ENCODE measurements around the gene SCYGR4.
A peak's percentile ranks its signal among the peaks of the same experiment; 100 is the strongest.
"Not testable (repeated sequence)": the region's sequence is repeated elsewhere in the genome, so short reads cannot be mapped to it uniquely, and the experiment has no call there.

The SCYGR4 gene

GRCh38 chr2:227617316-227618230, at the start of gene SCYGR4:
Gene SCYGR4, plus strand, starts transcription at chr2:227617498. Its CDS starts 0 bp downstream, at chr2:227617498.
- TF ChIP-seq JUND (IDR thresholded peaks at IDR 0.05; ENCODE audit: low read depth): no peak

DNA sequence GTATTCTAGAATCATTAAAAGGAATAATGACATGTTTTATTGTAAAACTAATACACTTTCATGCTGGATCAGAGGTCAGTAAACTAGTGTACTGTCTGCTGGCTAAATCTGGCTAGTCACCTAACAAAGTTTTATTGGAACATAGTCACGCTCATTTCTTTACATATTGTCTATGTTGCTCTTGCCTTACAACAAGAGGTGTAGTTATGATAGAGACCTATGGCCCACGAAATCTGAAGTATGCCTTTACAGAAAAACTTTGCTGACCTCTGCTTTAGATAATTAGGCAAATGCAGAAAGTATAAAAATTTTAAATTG, 48.5 kb upstream of the SCYGR4 start:
- no peak for DNase-seq (ENCODE audit: low read depth in 1 of 2, low spot score in 1 of 2)
- in situ Hi-C loops (cut with HindIII; ENCODE audit: low pct_unique_long_range_greater_than_20kb, low sequenced_read_pairs): no loop called here

More at GRCh38 chr2:227617316-227618230, at the start of gene SCYGR4:
- in situ Hi-C loops (cut with HindIII; ENCODE audit: low pct_unique_long_range_greater_than_20kb, low sequenced_read_pairs): no loop called here
- DNase-seq (ENCODE audit: low read depth in 1 of 2, low spot score in 1 of 2): no peak

DNA sequence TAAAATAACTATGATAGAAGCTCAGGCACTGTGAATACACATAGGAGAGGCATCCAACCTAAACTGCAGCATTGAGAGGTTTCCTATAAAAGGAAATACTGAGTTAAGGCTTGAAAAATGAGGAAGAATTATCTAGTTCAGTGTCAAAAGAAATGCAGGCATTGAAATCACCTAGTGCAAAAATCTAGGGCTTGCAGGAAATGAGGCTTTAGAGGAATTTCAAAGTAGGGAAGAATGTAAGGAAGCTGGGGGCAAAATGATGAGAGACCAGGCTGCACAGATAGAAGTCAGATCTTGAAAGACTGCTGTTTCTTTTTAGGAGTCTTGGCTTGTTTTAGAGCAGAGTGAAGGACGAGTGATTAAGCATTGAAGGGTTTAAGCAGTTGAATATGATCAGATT, 46.7 kb upstream of the SCYGR4 start:
- in situ Hi-C loops (cut with HindIII; ENCODE audit: low pct_unique_long_range_greater_than_20kb, low sequenced_read_pairs): no loop called here
- no peak for DNase-seq (ENCODE audit: low read depth in 1 of 2, low spot score in 1 of 2)
- TF ChIP-seq JUND (IDR thresholded peaks at IDR 0.05; ENCODE audit: low read depth): no peak

More for the DNA sequence above, 48.5 kb upstream of the SCYGR4 start:
- TF ChIP-seq JUND (IDR thresholded peaks at IDR 0.05; ENCODE audit: low read depth): no peak

DNA sequence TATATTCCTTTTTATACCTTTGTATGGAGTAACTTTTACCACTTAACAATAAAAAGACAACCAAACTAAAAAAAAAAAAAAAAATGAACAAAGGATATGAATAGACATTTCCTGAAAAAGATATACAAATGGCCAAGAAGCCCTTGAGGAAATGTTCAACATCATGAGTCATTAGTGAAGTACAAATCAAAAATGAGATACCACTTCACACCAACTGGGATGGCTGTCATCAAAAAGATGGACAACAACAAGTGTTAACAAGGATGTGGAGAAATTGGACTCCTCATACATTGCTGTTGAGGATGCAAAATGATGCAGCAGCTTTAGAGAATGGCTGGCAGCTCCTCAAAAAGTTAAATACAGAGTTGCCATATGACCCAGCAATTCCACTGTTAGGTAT, 41.2 kb upstream of the SCYGR4 start:
- DNase-seq (ENCODE audit: low read depth in 1 of 2, low spot score in 1 of 2): no peak
- TF ChIP-seq JUND (IDR thresholded peaks at IDR 0.05; ENCODE audit: low read depth): no peak
- in situ Hi-C loops (cut with HindIII; ENCODE audit: low pct_unique_long_range_greater_than_20kb, low sequenced_read_pairs): no loop called here

DNA sequence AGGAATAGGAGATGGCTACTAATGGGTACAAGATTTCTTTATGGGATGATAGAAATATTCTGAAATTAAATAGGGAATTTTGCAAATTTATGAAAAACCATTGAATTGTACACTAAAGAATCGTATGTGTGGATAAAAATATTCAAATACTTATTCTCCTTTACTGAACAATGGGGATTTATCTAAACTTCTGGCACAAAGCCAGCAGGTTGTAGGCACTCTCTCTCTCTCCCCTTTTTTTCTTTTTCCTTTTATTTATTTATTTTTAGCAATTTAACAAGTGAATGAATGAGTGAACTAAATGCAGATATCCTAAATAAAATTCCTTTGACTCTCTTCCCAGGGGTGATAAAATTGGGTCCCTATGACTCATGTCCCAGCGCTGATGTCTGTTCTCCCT, 40.5 kb upstream of the SCYGR4 start:
- no peak for DNase-seq (ENCODE audit: low read depth in 1 of 2, low spot score in 1 of 2)
- in situ Hi-C loops (cut with HindIII; ENCODE audit: low pct_unique_long_range_greater_than_20kb, low sequenced_read_pairs): no loop called here
- no peak for TF ChIP-seq JUND (IDR thresholded peaks at IDR 0.05; ENCODE audit: low read depth)

- in situ Hi-C loops (cut with HindIII; ENCODE audit: low pct_unique_long_range_greater_than_20kb, low sequenced_read_pairs): no loop called here
- no peak for DNase-seq (ENCODE audit: low read depth in 1 of 2, low spot score in 1 of 2)
- TF ChIP-seq JUND (IDR thresholded peaks at IDR 0.05; ENCODE audit: low read depth): no peak
Observed at GRCh38 chr2:227577555-227577954, 39.7 kb upstream of the SCYGR4 start.

DNA sequence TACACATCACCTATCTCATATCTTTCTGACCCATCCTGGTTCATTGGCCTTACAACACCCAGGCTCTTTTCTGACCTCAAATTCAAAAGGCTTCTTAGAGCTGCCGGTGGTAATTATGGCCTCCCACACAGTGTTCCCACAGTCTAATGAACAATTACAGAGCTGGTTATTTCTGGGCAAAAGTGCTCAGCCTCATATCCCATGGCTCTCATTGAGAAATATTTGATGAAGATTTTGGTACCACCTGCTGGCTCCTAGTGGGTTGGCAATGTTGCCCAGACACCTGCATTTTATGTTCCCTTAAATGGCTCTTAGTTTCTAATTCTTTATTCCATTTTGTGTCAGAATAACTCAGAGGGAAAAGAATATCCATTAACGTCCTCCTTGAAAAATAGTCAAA, 38.7 kb upstream of the SCYGR4 start:
- DNase-seq (ENCODE audit: low read depth in 1 of 2, low spot score in 1 of 2): peak in 1 of 2 experiments; percentile 2
- no peak for TF ChIP-seq JUND (IDR thresholded peaks at IDR 0.05; ENCODE audit: low read depth)
- in situ Hi-C loops (cut with HindIII; ENCODE audit: low pct_unique_long_range_greater_than_20kb, low sequenced_read_pairs): no loop called here

DNA sequence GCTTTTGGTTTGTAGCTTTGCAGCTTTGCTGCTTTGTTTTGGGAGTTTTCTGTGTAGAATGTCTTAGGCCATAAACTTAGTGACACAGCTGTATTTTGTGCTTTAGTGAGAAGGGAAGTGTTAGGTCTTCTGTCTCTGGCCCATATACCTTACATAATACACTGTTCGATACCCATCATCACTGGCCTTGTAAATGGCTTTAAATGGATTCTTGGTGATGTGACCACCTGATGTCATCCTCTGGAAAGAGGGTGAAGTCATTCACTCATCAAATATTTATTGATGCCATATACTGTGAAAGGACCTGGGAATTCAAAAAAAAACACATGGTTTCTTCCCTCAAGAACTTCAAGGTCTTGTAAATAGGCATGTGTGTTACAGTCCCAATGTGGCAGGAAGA, 37.5 kb upstream of the SCYGR4 start:
- no peak for TF ChIP-seq JUND (IDR thresholded peaks at IDR 0.05; ENCODE audit: low read depth)
- DNase-seq (ENCODE audit: low read depth in 1 of 2, low spot score in 1 of 2): no peak
- in situ Hi-C loops (cut with HindIII; ENCODE audit: low pct_unique_long_range_greater_than_20kb, low sequenced_read_pairs): no loop called here

DNA sequence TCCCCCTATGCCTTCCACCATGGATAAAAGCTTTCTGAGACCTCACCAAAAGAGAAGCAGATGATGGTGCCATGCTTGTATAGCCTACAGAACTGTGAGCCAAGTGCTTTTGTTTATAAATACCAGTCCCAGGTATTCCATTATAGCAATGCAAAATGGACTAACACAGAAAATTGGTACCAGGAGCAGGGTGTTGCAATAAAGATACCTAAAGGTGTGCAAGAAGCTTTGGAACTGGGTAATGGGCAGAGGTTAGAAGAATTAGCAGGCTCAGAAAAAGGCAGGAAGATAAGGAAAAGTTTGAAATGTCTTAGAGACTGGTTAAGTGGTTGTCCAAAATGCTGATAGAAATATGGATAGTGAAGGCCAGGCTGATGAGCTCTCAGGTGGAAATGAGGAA, 34.9 kb upstream of the SCYGR4 start:
- in situ Hi-C loops (cut with HindIII; ENCODE audit: low pct_unique_long_range_greater_than_20kb, low sequenced_read_pairs): no loop called here
- no peak for DNase-seq (ENCODE audit: low read depth in 1 of 2, low spot score in 1 of 2)
- TF ChIP-seq JUND (IDR thresholded peaks at IDR 0.05; ENCODE audit: low read depth): no peak

DNA sequence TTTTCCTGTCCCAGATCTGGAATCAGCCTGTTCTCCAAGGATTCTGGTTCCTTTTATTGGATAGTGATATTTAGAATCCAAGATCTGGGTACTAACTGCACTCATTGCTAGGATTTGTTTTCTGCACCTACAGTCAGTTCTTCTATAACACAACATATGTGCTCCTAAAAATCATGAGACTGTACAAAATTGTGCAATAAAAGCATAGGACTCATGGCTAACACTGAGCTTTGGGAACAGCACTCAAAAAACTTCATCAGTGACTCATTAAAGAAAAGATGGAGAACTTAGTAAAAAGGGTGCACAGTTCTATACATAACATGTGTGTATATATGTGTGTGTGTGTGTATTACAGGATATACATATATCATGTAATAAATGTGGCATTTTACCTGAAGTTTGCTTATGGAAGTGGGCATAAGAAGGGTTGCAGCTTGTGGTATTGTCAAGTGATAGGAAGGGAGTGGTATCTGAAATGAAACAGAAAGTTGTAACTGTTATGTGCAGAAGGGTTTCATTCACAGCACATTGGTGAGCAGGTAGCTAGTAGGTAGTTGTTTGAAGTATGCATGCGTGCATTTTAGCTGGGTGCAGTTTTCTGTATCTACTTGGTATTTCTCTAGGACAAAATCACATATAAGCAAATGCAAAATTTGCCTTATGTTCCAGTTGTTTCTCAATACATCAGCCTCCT, 24.5 kb upstream of the SCYGR4 start:
- no peak for DNase-seq (ENCODE audit: low read depth in 1 of 2, low spot score in 1 of 2)
- TF ChIP-seq JUND (IDR thresholded peaks at IDR 0.05; ENCODE audit: low read depth): no peak
- in situ Hi-C loops (cut with HindIII; ENCODE audit: low pct_unique_long_range_greater_than_20kb, low sequenced_read_pairs): no loop called here

DNA sequence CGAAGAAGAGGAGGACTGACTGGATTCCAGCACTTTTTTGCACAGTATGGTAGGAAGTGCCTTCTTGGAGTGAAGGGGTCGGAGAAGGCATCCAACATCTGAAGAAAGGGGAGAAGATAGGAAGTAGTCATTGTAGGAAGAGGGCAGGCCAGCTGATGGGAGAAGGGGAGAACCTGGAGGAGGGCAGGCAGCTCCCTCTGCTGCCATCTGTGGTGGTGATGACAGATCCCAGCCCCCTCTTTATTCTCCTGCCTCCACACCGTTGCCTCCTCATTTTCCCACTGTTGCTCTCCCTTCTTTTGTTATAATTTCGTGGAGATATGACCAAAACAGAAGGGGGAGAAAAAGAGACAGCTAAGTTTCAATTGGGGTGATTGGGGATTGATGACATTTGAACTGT, 21.5 kb upstream of the SCYGR4 start:
- DNase-seq (ENCODE audit: low read depth in 1 of 2, low spot score in 1 of 2): no peak
- in situ Hi-C loops (cut with HindIII; ENCODE audit: low pct_unique_long_range_greater_than_20kb, low sequenced_read_pairs): no loop called here
- no peak for TF ChIP-seq JUND (IDR thresholded peaks at IDR 0.05; ENCODE audit: low read depth)

- DNase-seq (ENCODE audit: low read depth in 1 of 2, low spot score in 1 of 2): no peak
- in situ Hi-C loops (cut with HindIII; ENCODE audit: low pct_unique_long_range_greater_than_20kb, low sequenced_read_pairs): no loop called here
- TF ChIP-seq JUND (IDR thresholded peaks at IDR 0.05; ENCODE audit: low read depth): no peak
Observed at GRCh38 chr2:227597036-227597435, 20.3 kb upstream of the SCYGR4 start.

DNA sequence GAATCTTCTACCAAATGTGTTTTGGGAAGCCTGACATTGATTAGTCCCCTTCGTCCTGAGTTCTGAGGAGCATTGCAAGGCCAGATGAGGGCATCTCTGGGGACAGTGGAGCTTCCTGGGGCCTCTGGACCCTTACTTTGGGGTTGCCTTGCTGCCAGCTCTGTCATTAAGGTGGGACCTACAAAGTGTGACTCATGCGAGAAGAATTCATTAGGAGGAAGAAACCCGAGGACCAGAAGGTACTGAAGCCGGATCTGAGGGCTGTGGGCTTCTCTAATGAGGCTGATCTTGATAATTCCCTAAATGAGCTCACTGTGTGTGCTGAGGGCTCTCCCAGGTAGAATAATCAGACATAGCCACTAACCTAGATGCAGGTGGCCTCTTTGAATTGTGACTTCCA, 19.3 kb upstream of the SCYGR4 start:
- no peak for DNase-seq (ENCODE audit: low read depth in 1 of 2, low spot score in 1 of 2)
- in situ Hi-C loops (cut with HindIII; ENCODE audit: low pct_unique_long_range_greater_than_20kb, low sequenced_read_pairs): no loop called here
- no peak for TF ChIP-seq JUND (IDR thresholded peaks at IDR 0.05; ENCODE audit: low read depth)

GRCh38 chr2:227598835-227599503, 18.3 kb upstream of the SCYGR4 start, which contains the start of gene SCYGR2:
Gene SCYGR2, plus strand, starts transcription at chr2:227598893. Its CDS starts 0 bp downstream, at chr2:227598893.
- DNase-seq (ENCODE audit: low read depth in 1 of 2, low spot score in 1 of 2); in situ Hi-C loops (cut with HindIII; ENCODE audit: low pct_unique_long_range_greater_than_20kb, low sequenced_read_pairs): not testable (repeated sequence)

All from T47D (cell line).